KG1 (cell line): ENCODE results near the gene MAP2K6.

Experiments
- DNase-seq: peaks from one replicate; lab custom pipeline; 2025; lab: John Stamatoyannopoulos, UW

MAP2K6 gene

GRCh38 chr17:69492410-69493071 lies 78.0 kb downstream of the MAP2K6 start:
- DNase-seq: no peak

DNA sequence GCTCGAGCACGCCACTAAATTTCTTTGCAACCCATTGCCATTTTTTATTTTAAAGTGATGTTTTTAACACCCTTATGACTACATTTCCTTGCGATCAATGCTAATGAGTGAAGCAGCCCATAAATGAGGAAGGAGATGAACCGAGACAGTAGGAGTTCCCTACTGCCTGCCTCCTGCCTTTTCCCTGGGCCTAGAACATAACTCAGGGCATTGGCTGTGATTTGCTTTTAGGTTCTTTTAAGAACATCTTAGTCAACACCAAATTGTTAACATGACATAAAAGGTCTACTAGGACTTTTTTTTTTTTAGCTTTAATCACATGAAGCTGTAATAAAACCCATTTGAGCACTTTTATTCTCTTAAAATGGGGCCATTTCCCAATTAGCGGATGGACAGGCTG lies 81.3 kb downstream of the MAP2K6 start:
- DNase-seq: no peak

- DNase-seq: no peak
These were observed 82.7 kb downstream of the MAP2K6 start for GRCh38 chr17:69497161-69497560.

GRCh38 chr17:69499318-69499717 lies 84.8 kb downstream of the MAP2K6 start:
- no peak for DNase-seq

GRCh38 chr17:69500911-69501429 lies 86.5 kb downstream of the MAP2K6 start:
- DNase-seq: no peak

GRCh38 chr17:69501591-69502468 lies 87.3 kb downstream of the MAP2K6 start:
- DNase-seq: no peak

GRCh38 chr17:69503711-69504110 lies 89.2 kb downstream of the MAP2K6 start:
- DNase-seq: no peak

- DNase-seq: no peak
These were observed 91.2 kb downstream of the MAP2K6 start for GRCh38 chr17:69505740-69506139.

DNA sequence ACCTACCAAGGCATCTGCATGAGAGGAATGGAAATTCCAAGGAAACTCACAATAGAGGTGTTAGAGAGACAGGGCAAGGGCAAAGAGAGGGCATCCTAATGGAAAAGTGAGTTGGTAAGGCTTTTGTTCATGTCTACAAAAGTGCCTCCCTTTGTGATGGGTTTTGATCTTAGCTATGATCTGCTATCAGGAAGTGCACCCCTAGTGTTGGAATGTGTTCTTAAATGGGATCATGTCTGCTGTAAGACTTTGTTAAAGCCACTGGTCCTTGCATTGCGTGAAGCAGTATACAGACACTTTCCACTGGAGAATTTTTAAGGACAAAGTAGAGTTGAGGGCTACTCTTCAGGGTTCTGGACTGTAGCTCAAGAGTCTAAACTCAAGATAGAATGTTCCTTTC lies 92.0 kb downstream of the MAP2K6 start:
- DNase-seq: no peak

GRCh38 chr17:69508814-69509213 lies 94.3 kb downstream of the MAP2K6 start:
- DNase-seq: no peak

GRCh38 chr17:69511250-69511649 lies 96.8 kb downstream of the MAP2K6 start:
- no peak for DNase-seq

- DNase-seq: no peak
These were observed 98.4 kb downstream of the MAP2K6 start for GRCh38 chr17:69512946-69513345.

GRCh38 chr17:69516225-69516624 lies 101.7 kb downstream of the MAP2K6 start:
- no peak for DNase-seq

DNA sequence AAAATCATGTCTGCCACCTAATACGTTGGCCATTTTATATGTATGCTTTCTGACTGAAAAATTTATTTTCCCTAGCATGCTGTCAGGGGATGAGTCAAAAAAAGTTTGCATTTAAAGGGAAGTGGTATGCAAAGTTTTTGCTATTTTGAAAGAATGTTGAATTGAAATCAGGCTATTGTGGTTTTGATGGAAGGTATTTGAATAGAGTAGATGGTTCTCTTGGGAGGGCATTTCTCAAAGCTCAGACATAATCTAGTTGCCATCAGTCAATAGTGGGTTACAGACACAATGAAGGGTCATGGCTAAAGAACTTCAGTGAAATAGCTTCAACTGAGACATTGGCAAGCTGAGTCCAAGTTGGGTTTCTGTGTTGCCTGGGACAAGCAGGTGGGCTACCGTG lies 102.4 kb downstream of the MAP2K6 start:
- DNase-seq: no peak

- no peak for DNase-seq
These were observed 104.5 kb downstream of the MAP2K6 start for GRCh38 chr17:69518951-69519350.

- DNase-seq: no peak
These were observed 108.9 kb downstream of the MAP2K6 start for GRCh38 chr17:69523244-69523861.

GRCh38 chr17:69524854-69525253 lies 110.4 kb downstream of the MAP2K6 start:
- DNase-seq: no peak

DNA sequence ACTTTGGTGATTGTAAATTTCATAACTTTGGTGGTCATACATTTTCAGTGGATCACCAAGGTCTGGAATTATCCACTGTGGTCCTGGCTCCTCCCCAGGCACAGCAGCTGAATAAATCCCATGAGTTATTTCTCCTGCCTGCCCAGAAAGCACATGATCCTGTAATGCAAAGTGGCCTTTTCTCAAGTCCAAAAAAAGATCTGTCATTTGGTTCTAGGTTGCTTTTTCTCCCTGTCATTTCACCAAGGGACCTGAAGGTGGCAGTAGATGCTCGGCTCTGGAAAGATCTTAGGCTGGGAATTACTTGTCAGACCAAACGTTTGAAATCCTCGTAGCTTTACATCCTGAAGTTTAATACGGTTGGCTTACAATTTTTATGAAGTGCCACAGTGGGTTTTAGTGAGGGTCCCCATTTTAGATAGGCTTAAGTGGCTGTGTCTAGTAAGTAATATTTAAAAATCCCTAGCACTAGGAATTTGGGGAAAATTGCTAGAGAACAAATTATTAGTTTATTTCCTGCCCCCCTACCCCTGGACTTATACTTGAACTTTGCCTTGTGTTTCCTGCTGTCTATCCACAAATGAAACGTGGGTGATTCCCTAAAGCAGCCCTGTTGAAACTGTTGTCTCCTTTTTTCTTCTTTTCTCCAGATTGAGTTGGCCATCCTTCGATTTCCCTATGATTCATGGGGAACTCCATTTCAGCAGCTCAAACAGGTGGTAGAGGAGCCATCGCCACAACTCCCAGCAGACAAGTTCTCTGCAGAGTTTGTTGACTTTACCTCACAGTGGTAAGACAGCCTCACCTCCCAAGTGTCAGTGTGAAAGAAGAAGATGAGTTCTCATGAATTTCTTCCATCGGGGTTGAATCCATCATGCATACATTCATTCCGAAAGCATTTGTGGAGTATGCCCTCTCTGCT lies 111.7 kb downstream of the MAP2K6 start:
- DNase-seq: no peak

DNA sequence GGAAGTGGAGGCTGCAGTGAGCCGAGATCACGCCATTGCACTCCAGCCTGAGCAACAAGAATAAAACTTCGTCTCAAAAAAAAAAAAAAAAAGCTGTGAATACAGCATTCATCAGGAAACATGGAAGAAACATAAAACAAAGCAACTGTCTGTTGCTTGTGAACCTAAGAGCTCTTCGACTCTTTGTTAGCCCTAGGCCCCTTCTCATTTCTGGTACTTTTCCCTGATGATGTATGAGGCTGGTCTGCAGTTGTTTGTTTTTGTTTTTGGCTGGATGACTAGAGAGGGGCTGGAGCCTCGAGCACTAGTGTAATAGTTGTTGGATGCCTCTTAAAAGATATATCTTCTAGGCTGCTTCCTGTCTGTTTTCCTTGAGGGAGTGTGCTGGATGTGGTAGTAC lies 113.5 kb downstream of the MAP2K6 start:
- no peak for DNase-seq

DNA sequence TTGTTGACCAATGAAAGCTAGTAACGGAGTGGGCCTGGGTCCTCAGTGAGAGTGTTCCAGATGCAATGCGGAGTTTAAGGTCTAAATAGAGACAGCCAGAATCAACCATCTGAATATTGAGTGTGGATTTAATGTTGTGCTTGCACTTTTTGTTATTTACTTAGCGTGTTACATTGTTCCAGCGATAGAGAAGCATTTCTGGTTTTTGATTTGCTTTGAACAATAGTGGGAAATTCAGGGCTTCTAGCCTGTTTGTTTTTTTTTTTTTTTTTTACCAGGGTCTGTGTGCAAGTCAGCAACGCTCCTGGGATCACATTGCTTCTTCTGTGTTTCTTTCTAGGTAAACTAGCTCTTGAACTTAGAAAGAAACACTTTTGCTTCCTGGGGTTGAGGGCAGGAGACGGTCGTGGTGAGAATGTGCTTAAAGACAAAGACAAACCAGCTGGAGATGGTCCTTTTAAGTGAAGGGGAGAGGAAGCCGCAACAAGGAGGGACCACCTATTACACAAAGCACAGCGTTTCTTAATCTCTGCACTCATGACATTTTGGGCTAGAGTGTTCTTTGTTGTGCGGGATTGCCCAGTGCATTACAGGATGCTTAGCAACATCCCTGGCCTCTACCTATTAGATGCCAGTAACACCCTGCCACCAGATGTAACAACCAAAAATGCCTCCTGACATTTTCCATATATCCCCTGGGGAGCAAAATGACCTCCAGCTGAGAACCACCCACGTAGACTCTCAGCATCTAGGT lies 119.2 kb downstream of the MAP2K6 start:
- no peak for DNase-seq

- no peak for DNase-seq
These were observed 119.7 kb downstream of the MAP2K6 start for GRCh38 chr17:69534235-69534621.
